H9 (cell line): ENCODE measurements around the gene TMTC2. TPM values are rescaled to one million over a fixed set of nuclear protein-coding genes. Genes with fewer than 3 reads are reported as not detected.

Experiments used
- DNase-seq: peaks from one replicate; pipeline ENCODE4 v3.0.0-alpha.2; 2017
- H2AFZ ChIP-seq: one replicate; pipeline ENCODE4 v1.6.1; 2013; ENCODE audit warnings: mild to moderate bottlenecking, low read length, control low read depth, moderate library complexity
- H2AK5ac ChIP-seq: 2 replicates; pipeline ENCODE4 v1.6.1; 2013; ENCODE audit warnings: low read length, control low read depth, mixed read lengths; ENCODE audit not compliant: insufficient read length
- H2BK120ac ChIP-seq: one replicate; pipeline ENCODE4 v1.6.1; 2013; ENCODE audit warnings: low read depth, mild to moderate bottlenecking, low read length, control low read depth, inconsistent platforms; ENCODE audit not compliant: poor library complexity, severe bottlenecking
- H2BK12ac ChIP-seq: 2 replicates; pipeline ENCODE4 v1.6.1; 2013; ENCODE audit warnings: low read length, control low read depth, mixed read lengths, low read depth; ENCODE audit not compliant: insufficient read length
- H2BK15ac ChIP-seq: 2 replicates; pipeline ENCODE4 v1.6.1; 2013; ENCODE audit warnings: low read depth, low read length, control low read depth
- H2BK20ac ChIP-seq: one replicate; pipeline ENCODE4 v1.6.1; 2013; ENCODE audit warnings: low read depth, mild to moderate bottlenecking, low read length, control low read depth, inconsistent platforms; ENCODE audit not compliant: poor library complexity, severe bottlenecking
- H2BK5ac ChIP-seq: 2 replicates; pipeline ENCODE4 v1.6.1; 2013; ENCODE audit warnings: low read length, control low read depth, mixed read lengths; ENCODE audit not compliant: insufficient read length
- H3K14ac ChIP-seq: 2 replicates; pipeline ENCODE4 v1.6.1; 2013; ENCODE audit warnings: low read length, control low read depth; ENCODE audit not compliant: insufficient read depth
- H3K18ac ChIP-seq: 2 replicates; pipeline ENCODE4 v1.6.1; 2013; ENCODE audit warnings: low read depth, mild to moderate bottlenecking, mixed read lengths, low read length, control low read depth; ENCODE audit not compliant: insufficient read length
- H3K23ac ChIP-seq: 2 replicates; pipeline ENCODE4 v1.6.1; 2013; ENCODE audit warnings: low read length, control low read depth, mixed read lengths, low read depth; ENCODE audit not compliant: insufficient read length
- H3K23me2 ChIP-seq: 2 replicates; pipeline ENCODE4 v1.6.1; 2013; ENCODE audit warnings: low read depth, mild to moderate bottlenecking, mixed read lengths, low read length, control low read depth; ENCODE audit not compliant: insufficient read length, poor library complexity, severe bottlenecking
- H3K27ac ChIP-seq: 2 replicates; pipeline ENCODE4 v1.5.1; 2013; ENCODE audit warnings: low read length, control low read depth, mixed read lengths, low read depth; ENCODE audit not compliant: insufficient read length
- H3K27me3 ChIP-seq: 2 replicates; pipeline ENCODE4 v1.6.1; 2013; ENCODE audit warnings: low read length, control low read depth, inconsistent platforms; ENCODE audit not compliant: insufficient read depth
- H3K4ac ChIP-seq: 2 replicates; pipeline ENCODE4 v1.6.1; 2013; ENCODE audit warnings: low read depth, mild to moderate bottlenecking, control low read depth, inconsistent platforms, low read length, moderate library complexity
- H3K4me1 ChIP-seq: 2 replicates; pipeline ENCODE4 v1.6.1; 2013; ENCODE audit warnings: low read length, control low read depth, inconsistent platforms; ENCODE audit not compliant: insufficient read depth
- H3K4me2 ChIP-seq: 2 replicates; pipeline ENCODE4 v1.6.1; 2013; ENCODE audit warnings: low read length, control low read depth, mixed read lengths; ENCODE audit not compliant: insufficient read length, insufficient read depth
- H3K56ac ChIP-seq: 2 replicates; pipeline ENCODE4 v1.6.1; 2013; ENCODE audit warnings: low read depth, mild to moderate bottlenecking, mixed read lengths, low read length, control low read depth; ENCODE audit not compliant: insufficient read length
- H3K79me1 ChIP-seq: 2 replicates; pipeline ENCODE4 v1.6.1; 2013; ENCODE audit warnings: low read depth, mild to moderate bottlenecking, moderate library complexity, low read length, control low read depth, inconsistent platforms; ENCODE audit not compliant: insufficient read depth, poor library complexity, severe bottlenecking
- H3K79me2 ChIP-seq: 2 replicates; pipeline ENCODE4 v1.6.1; 2013; ENCODE audit warnings: low read length, control low read depth, inconsistent platforms; ENCODE audit not compliant: insufficient read depth
- H3K9ac ChIP-seq: 2 replicates; pipeline ENCODE4 v1.6.1; 2013; ENCODE audit warnings: low read length, control low read depth, mixed read lengths; ENCODE audit not compliant: insufficient read length; ENCODE audit errors: extremely low read depth
- H3K9me3 ChIP-seq: one replicate; pipeline ENCODE4 v1.6.1; 2013; ENCODE audit warnings: low read depth, low read length, inconsistent platforms; ENCODE audit not compliant: control insufficient read depth
- H3T11ph ChIP-seq: one replicate; pipeline ENCODE4 v1.6.1; 2013; ENCODE audit warnings: mild to moderate bottlenecking, low read length, control low read depth, inconsistent platforms
- H4K20me1 ChIP-seq: one replicate; pipeline ENCODE4 v1.6.1; 2013; ENCODE audit not compliant: control insufficient read depth, insufficient read length, insufficient read depth
- H4K5ac ChIP-seq: 2 replicates; pipeline ENCODE4 v1.6.1; 2013; ENCODE audit warnings: low read depth, mild to moderate bottlenecking, mixed read lengths, low read length, control low read depth; ENCODE audit not compliant: insufficient read length
- H4K8ac ChIP-seq: replicated peaks from 2 replicates; pipeline ENCODE4 v1.6.1; 2013; ENCODE audit warnings: low read length, control low read depth, mixed read lengths, low read depth; ENCODE audit not compliant: insufficient read length
- H4K91ac ChIP-seq: 2 replicates; pipeline ENCODE4 v1.6.1; 2013; ENCODE audit warnings: low read depth, mild to moderate bottlenecking, moderate library complexity, mixed read lengths, low read length, control low read depth; ENCODE audit not compliant: insufficient read length
- H3K27ac Mint-ChIP-seq, 3 experiments: 2 replicates in 2 of 3; 3 replicates in 1 of 3; pipeline ENCODE4 v1.8.0; 2020 to 2021; ENCODE audit warnings: mixed read lengths in 3 of 3, mild to moderate bottlenecking in 1 of 3, moderate library complexity in 1 of 3
- H3K27me3 Mint-ChIP-seq: 2 replicates; pipeline ENCODE4 v1.8.0; 2021; ENCODE audit warnings: low read depth, mild to moderate bottlenecking, moderate library complexity, mixed read lengths
- H3K36me3 Mint-ChIP-seq, 3 experiments: 2 replicates in 2 of 3; 3 replicates in 1 of 3; pipeline ENCODE4 v1.8.0; 2020 to 2021; ENCODE audit warnings: low read depth in 3 of 3, mixed read lengths in 3 of 3; ENCODE audit not compliant: insufficient read depth in 1 of 3
- H3K4me1 Mint-ChIP-seq, 2 experiments: 2 replicates each; pipeline ENCODE4 v1.8.0; 2020; ENCODE audit warnings: mixed read lengths in 2 of 2
- H3K4me3 Mint-ChIP-seq, 2 experiments: 2 replicates in 1 of 2; 3 replicates in 1 of 2; pipeline ENCODE4 v1.8.0; 2020 to 2021; ENCODE audit warnings: mild to moderate bottlenecking in 2 of 2, mixed read lengths in 2 of 2, moderate library complexity in 1 of 2
- H3K9me3 Mint-ChIP-seq, 2 experiments: 2 replicates in 1 of 2; 3 replicates in 1 of 2; pipeline ENCODE4 v1.8.0; 2020; ENCODE audit warnings: mild to moderate bottlenecking in 2 of 2, mixed read lengths in 2 of 2, moderate library complexity in 1 of 2
- CTCF ChIP-seq: fragments of 200-600 bp; sonication (generic); conservative IDR thresholded peaks from 3 replicates; pipeline ENCODE4 v1.8.0; 2021; ENCODE audit warnings: antibody characterized with exemption, mild to moderate bottlenecking
- WGBS: extraction: QIAGEN DNeasy Blood & Tissue Kit; methylation state at CpG from one replicate; pipeline ENCODE4 v1.1.7; 2013; ENCODE audit warnings: missing lambda C conversion rate, low lambda C conversion rate, mixed read lengths; ENCODE audit not compliant: insufficient read length; ENCODE audit errors: extremely low coverage; 5-methylcytosine and 5-hydroxymethylcytosine counted together
- total RNA-seq: library from RNA; stranded (reverse); gene quantifications from 2 replicates; pipeline ENCODE4 v1.2.1, GENCODE V29; 2021

The TMTC2 gene
- total RNA-seq, 1 experiment from 2014 or later = 3.1 TPM

DNA sequence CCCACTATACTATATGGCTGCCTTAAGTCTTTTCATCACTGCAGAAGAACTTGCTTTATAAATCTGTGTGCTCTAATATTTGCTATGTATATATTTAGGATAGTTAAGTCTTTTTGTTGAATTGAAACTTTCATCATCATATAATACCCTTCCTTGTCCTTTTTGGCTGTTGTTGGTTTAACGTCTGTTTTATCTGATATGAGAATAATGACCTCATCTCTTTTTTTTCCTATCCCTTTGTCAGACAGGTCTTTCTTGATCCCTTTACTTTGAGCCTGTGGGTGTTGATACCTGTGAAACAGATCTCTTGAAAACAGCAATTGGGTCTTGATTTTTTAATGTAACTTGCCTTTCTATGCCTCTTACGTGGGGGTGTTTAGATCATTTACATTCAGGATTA is 316.3 kb downstream of the TMTC2 start:
- Histone ChIP-seq H3K23me2 (no peaks in the 10 kb centered on the region), H3K79me2 (no peaks in the 10 kb centered on the region), H4K20me1 (no peaks in the 10 kb centered on the region), H3K9me3 (no peaks in the 10 kb centered on the region), H3K4me1 (no peaks in the 10 kb centered on the region), H2BK5ac (no peak overlapping the region), H3K9ac (no peak overlapping the region), H3K4ac (no peak overlapping the region), H4K5ac (no peak overlapping the region), H4K91ac (no peak overlapping the region), H2AFZ (no peak overlapping the region), H4K8ac (no peak overlapping the region), H3K4me2 (no peak overlapping the region), H2BK120ac (no peak overlapping the region), H3K27me3 (no peaks in the 10 kb centered on the region), H3K23ac (no peak overlapping the region), H2BK20ac (no peak overlapping the region), H3K56ac (no peak overlapping the region), H3K18ac (no peak overlapping the region), H3K14ac (no peak overlapping the region), H3K27ac (no peak overlapping the region), H3T11ph (no peak overlapping the region), H3K79me1 (no peaks in the 10 kb centered on the region), H2AK5ac (no peak overlapping the region), H2BK15ac (no peak overlapping the region), H2BK12ac (no peak overlapping the region)
- DNase-seq = no peak
- Mint-ChIP-seq H3K36me3 (peaks cover 34 to 67% (median 36%) of the 10 kb centered on the region in 3 experiments), H3K27me3 (no peaks in the 10 kb centered on the region), H3K4me3 (no peak overlapping the region), H3K27ac (peak overlapping the region in 2 of 3 experiments; percentile 71 to 89; a peak in 4 of 7 replicates), H3K4me1 (peaks cover 19 to 20% of the 10 kb centered on the region in 2 experiments), H3K9me3 (peaks cover 24% of the 10 kb centered on the region in 2 experiments; a peak in 4 of 5 replicates)
- WGBS = no CpG with 5 or more reads among the region's 2 CpGs
- TF ChIP-seq CTCF = no peak
